GM18505 (cell line): ENCODE data around the gene PHLDB1.
A peak's percentile ranks its signal among the peaks of the same experiment; 100 is the strongest.
"Not testable (repeated sequence)": the region's sequence is repeated elsewhere in the genome, so short reads cannot be mapped to it uniquely, and the experiment has no call there.

Source experiments
- ATAC-seq: cut with Tn5 transposase; IDR thresholded peaks from one replicate; pipeline ENCODE4 v1.9.1; 2021; ENCODE audit not compliant: unreplicated experiment
- POLR2A ChIP-seq: IDR thresholded peaks from 4 replicates; pipeline ENCODE4 v1.6.1; 2011; ENCODE audit warnings: borderline replicate concordance; ENCODE audit not compliant: insufficient read depth, insufficient read length; ENCODE audit errors: extremely low read depth

Gene PHLDB1

DNA sequence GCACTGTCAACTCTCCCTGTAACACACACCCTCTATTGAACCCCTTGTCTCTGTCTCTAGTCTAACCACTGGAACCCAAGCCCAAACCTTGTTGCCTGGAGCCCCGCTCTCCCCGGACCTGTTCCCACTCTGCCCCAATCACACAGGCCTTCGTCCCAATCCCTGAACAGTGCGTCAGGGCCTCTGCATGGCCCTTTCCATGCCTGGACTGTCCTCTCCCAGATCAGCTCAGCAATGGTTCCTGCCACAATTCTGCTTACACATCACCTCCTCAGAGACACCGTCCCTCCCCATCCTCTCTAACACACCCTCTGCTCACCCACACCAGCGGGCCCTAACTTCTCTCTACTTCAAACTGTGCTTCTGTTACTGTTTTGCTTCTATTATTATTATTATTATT lies 70.6 kb downstream of the PHLDB1 start:
- ATAC-seq: no peak
- no peak for TF ChIP-seq POLR2A

DNA sequence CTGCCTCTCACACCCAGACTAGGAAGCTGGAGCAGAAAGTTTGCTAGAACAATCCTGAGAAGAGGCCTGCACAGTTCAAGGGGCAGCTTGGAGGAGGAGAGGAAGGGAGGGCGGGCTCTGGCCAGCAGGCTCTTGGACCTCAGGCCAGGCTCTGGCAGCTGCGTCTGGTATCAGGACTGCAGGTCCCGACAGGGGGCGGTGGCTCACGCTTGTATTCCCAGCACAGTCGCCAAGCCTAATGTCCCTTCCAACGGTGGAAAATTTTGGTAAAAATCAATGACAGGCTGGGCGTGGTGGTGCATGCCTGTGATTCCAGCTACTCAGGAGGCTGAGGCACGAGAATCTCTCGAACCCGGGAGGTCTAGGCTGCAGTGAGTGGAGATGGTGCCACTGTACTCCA lies 71.5 kb downstream of the PHLDB1 start:
- not testable (repeated sequence) for ATAC-seq

DNA sequence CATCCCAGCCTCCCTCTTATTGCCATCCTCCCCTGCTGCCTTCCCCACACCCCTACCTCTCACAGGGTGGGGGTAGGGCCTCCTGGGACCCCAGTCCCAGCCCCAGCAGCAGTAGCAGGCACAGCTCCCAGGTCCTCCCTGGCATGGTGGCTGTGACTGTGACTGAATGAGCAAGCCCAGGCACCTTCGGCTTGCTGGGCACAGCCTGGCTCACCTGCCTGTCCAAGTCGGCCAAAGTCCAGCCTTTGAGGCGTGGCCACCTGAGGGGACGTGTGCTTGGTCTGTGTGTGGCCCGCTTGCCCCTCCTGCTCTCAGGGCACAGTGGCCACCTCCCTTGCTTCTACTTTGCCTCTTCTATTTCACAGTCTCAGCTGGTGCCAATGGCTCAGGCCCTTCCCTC lies 72.1 kb downstream of the PHLDB1 start, which contains the start of gene TREH:
TSS of gene TREH (minus strand) at position 168 of the 400 bp plus-strand sequence. CDS start at position 145, 23 bp downstream.
- no peak for ATAC-seq
- no peak for TF ChIP-seq POLR2A

DNA sequence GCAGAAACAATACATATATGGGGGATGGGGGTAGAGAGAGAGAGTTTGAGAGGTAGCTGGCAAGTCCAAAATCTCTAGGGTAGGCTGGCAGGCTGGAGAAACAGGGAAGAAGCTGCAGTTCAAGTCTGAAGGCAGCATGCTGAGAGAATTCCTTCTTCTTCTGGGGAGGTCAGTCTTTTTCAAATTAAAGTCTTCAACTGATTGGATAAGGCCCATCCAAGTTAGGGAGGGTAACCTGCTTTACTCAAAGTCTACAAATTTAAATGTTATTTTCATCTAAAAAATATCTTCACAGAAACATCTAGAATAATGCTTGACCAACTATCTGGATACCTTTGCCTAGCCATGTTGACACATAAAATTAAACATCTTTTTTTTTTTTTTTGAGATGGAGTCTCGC lies 75.0 kb downstream of the PHLDB1 start:
- no peak for TF ChIP-seq POLR2A
- ATAC-seq: no peak

DNA sequence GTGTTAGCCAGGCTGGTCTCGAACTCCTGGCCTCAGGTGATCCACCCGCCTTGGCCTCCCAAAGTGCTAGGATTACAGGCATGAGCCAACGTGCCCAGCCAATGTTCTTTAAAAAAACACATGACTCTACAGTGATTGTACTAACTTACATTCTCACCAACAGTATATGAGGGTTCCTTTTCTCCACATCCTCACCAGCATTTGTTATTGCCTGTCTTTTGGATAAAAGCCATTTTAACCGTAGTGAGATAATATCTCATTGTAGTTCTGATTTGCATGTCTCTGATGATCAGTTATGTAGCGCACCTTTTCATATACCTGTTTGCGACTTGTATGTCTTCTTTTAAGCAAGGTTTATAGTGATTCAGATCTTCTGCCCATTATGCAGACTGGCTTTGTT lies 75.5 kb downstream of the PHLDB1 start:
- ATAC-seq: not testable (repeated sequence)

DNA sequence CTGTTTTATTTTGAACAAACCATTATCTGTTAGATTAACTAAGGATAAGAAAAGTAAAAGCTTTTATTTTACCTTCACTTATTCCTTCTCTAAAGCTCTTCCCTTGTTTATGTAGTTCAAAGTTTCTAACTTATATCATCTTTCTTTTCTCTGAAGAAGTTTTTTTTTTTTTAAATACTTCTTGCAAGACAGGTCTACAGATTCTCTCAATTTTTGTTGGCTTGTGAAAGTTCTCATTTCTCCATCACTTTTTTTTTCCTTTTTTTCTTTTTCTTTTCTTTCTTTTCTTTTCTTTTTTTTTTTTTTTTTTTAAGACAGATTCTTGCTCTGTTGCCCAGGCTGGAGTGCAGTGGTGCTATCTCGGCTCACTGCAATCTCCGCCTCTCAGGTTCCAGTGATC lies 76.8 kb downstream of the PHLDB1 start:
- no peak for TF ChIP-seq POLR2A
- no peak for ATAC-seq

DNA sequence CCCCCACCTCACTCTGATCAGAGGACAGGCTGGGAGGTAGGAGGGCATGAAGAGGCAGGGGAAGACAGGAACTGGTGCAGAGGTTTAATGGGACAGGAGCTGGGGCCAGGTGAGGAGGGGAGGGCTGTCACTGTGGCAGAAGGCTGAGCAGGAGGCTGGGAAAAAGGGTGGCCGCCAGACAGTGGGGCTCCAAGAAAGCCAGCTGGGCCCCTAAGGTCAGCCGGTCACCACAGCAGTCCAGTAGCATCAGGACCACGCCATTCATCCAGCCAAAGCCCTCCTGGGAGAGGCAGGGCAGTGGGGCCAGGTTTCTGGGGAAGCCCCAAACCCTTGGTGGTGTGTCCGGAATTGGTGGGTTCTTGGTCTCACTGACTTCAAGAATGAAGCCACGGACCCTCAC lies 80.5 kb downstream of the PHLDB1 start:
- ATAC-seq: no peak
- TF ChIP-seq POLR2A: no peak

DNA sequence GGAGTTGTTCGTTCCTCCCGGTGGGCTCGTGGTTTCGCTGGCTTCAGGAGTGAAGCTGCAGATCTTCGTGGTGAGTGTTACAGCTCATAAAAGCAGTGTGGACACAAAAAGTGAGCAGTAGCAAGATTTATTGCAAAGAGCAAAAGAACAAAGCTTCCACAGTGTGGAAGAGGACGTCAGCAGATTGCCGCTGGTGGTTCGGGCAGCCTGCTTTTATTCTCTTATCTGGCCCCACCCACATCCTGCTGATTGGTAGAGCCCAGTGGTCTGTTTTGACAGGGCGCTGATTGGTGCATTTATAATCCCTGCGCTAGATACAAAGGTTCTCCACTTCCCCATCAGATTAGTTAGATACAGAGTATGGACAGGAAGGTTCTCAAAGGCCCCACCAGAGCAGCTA lies 80.9 kb downstream of the PHLDB1 start:
- not testable (repeated sequence) for ATAC-seq

DNA sequence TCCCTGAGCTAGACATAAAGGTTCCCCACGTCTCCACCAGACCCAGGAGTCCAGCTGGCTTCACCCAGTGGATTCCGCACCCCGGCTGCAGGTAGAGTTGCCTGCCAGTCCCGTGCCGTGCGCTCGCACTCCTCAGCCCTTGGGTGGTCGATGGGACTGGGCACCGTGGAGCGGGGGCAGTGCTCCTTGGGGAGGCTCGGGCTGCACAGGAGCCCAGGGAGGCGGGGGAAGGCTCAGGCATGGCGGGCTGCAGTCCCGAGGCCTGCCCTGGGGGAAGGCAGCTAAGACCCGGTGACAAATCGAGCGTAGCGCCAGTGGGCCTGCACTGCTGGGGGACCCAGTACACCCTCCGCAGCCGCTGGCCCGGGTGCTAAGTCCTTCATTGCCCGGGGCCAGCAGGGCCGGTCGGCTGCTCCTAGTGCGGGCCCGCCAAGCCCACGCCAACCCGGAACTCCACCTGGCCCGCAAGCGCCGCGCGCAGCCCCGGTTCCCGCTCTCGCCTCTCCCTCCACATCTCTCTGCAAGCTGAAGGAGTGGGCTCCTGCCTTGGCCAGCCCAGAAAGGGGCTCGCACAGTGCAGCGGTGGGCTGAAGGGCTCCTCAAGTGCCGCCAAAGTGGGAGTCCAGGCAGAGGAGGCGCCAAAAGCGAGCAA lies 81.6 kb downstream of the PHLDB1 start:
- ATAC-seq: no peak
- no peak for TF ChIP-seq POLR2A

DNA sequence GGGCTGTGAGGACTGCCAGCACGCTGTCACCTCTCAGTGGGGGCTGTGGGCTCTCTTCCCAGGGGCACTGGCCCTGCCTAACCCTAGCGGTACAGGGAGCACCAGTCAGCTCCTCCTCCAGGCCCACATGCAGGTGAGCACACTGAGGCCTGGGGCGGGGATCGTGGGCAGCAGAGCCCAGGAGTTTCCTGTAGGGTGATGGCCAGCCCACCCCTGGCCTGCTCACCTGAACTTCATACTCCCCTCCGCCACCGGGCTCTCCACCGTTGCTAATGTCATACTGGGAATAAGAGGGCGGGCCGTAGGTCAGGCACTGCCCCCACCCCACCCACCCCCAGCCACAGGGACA lies 82.1 kb downstream of the PHLDB1 start:
- TF ChIP-seq POLR2A: no peak
- ATAC-seq: peak; percentile 10

DNA sequence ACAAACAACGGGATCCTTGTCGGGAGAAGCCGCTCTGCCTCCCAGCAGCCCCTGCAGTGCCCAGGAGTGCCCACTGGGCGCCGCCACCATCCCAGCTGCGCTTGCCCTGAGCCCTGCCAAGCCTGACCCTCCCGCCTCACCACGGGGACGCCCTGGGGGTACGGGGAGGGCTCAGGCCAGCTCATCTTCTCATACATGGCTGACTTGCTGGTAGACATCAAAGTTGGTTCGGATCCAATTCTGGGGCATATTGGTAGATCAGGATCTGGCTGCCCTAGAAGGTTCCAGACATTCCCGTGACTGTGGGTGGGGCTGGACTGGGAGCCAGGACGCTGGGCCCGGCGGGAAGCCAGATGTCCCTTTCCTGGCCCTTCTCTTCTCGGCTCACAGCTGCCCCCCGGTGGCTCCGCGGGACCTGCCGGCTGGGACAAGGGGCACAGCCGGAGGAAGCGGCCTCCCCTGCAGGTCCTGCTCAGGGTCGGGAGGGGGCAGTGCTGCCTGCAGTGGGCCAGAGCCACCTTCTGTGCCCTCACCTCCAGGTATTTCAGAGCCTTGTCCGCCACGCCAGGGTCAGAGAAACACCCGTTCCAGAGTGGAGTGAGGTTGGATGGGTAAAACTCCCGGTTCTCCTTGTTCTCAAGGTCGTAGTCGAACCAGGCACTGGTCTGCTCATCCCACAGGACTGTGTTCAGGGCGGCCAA lies 82.6 kb downstream of the PHLDB1 start:
- ATAC-seq: peak; percentile 75
- no peak for TF ChIP-seq POLR2A

DNA sequence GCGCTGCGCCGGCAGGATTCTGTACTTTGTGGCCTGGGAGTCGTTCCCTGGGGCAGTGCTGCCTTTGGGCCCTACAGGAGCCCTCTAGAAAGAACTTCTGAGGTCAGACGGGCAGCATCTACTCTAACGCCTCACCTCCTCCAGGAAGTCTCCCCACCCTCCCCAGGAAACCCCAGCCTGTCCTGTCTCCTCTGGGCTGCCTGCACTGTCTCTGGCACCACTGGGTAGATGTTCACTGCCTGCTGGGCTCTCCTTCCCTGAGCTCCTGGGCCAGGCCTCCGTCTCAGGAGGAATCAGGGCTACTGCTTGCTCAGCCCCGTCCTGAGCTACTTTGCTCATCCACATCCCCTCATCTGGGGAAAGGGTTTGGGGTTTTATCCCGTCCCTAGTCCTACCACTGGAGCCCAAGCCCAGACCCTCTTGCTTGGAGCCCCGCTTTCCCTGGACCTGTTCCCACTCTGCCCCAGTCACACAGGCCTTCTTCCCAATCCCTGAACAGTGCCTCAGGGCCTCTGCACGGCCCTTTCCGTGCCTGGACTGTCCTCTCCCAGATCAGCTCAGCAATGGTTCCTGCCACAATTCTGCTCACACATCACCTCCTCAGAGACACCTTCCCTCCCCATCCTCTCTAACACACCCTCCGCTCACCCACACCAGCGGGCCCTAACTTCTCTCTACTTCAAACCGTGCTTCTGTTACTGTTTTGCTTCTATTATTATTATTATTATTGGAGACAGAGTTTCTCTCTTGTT lies 83.3 kb downstream of the PHLDB1 start:
- no peak for ATAC-seq
- no peak for TF ChIP-seq POLR2A

DNA sequence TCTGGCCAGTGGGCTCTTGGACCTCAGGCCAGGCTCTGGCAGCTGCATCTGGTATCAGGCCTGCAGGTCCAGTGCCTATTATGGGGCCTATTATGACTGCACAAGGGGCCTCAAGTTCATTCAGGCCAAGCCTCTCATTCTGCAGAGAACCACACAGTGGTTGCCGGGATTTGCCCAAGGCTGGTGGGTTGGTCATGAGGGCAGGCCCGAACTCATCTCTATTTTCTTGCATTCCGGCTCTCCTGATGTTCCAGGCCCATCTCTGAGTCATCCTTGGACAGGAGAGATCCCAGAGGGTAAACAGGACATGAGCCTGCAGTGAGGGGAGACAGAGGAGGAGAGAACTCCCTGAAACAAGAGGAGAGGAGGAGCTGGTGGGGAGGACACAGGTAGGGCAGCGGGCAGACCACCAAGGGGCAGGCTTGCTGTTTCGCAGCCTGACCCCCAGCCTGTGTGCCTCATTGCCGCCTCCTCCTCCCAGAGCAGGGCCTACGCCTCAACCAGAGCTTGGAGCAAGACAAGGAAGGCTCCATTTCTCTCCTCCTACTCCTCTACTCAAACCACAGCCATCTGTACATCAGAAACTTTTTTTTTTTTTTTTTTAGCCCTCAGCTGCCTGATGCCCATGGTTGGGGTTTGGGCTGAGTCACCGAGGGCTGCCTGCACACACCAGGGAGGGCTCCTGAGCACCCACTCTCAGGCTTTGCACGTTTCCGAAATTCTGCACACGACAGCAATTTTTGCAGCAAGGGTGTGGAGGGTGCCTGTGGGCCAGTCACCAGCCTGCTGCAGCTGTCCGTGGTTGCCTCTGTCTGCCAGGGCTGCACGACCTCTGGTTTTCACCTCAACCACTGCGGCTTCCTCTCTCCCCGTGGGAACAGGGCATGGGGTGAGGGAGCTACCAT lies 84.8 kb downstream of the PHLDB1 start:
- TF ChIP-seq POLR2A: no peak
- ATAC-seq: no peak
